ENCODE measurements around the gene WDPCP. TPM values are rescaled to one million over a fixed set of nuclear protein-coding genes. Genes with fewer than 3 reads are reported as not detected.
"Not testable (repeated sequence)": the region's sequence is repeated elsewhere in the genome, so short reads cannot be mapped to it uniquely, and the experiment has no call there.

WDPCP gene
- total RNA-seq, 2 donors from 2014 or later: 8.4 to 10.1 TPM

DNA sequence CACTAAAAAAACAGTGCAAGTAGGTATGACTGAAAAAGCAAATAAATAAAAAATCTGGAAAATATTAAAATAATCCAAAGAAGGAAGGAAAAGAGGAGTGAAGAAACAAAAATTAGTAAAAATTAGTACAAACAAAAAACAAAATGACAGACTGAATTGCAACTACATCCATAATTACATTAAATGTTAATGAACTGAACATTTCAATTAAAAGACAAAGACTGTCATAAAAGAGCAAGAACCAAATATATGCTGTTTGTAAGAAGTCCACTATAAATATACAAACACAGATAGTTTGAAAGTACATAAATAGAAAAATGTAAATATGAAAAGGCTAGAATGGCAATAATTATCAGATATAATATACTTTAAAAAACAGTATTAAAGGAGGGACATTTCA is 267.6 kb downstream of the WDPCP start:
- ATAC-seq (no peak), DNase-seq (ENCODE audit: low spot score in 2 of 2) (no peak)
- Mint-ChIP-seq H3K9me3 (peaks cover 9 to 14% of the 10 kb centered on the region in 2 donors), H3K27ac (no peak overlapping the region), H3K36me3 (peaks cover 25 to 30% of the 10 kb centered on the region in 2 donors)

DNA sequence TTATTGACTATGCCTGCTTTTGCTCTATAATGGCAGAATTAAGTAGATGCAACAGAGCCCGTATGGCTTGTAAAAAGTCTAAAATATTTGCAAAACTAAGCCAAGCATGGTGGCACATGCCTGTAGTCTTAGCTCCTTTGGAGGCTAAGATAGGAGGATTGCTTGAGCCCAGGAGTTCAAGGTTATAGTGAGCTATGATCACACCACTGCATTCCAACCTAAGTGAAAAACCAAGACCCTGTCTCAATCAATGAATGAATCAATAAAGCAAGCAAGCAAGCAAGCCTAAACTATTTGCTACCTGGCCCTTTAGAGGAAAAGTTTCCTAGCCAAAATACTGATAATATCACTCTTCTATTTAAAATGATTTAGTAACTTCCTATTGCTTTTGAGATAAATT is 277.7 kb downstream of the WDPCP start:
- H3K36me3 Mint-ChIP-seq: peaks cover 41 to 50% of the 10 kb centered on the region in 2 donors
- ATAC-seq (no peak), DNase-seq (ENCODE audit: low spot score in 2 of 2) (no peak)
- no peak overlapping the region for H3K27ac Mint-ChIP-seq
- peaks cover 22% of the 10 kb centered on the region in 2 donors for H3K9me3 Mint-ChIP-seq

DNA sequence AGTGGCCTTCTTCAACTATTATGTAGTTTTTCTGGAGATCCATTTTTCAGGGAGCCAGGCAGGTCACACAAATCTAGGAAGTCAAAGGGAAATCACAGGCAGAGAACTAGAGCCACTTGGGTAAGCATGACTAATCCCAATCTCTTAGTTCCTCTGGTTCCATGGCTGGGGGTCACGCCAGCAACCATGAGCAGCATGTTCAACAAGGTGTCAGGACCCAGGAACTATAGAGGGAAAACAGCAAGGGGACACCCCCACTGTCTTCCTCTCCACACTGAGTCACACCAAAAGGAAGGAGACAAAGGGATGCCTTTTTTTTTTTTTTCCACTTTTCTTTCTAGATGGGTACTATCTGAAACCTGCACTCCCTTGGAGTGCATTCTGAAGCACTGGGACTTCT is 286.8 kb downstream of the WDPCP start:
- no peak for ATAC-seq
- DNase-seq (ENCODE audit: low spot score in 2 of 2): no peak
- no peak overlapping the region for H3K27ac Mint-ChIP-seq
- H3K9me3 Mint-ChIP-seq: peaks cover 48 to 55% of the 10 kb centered on the region in 2 donors
- peaks cover 78 to 79% of the 10 kb centered on the region in 2 donors for H3K36me3 Mint-ChIP-seq

DNA sequence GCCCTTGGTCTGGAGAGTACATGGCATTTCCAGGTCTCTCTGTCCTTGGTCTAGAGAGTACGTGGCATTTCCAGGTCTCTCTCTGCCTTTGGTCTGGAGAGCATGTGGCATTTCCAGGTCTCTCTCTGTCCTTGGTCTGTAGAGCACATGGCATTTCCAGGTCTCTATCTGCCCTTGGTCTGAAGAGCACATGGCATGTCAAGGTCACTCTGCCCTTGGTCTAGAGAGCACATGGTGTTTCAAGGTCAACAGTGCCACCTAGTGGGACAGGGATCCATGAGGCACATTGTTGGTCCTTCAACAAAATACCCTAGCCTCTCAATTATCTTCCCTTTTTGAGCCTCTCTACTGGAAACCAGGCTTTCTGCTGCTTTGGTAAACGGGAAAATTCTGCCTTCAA is 287.4 kb downstream of the WDPCP start:
- Mint-ChIP-seq H3K27ac (no peak overlapping the region), H3K9me3 (peaks cover 47 to 58% of the 10 kb centered on the region in 2 donors), H3K36me3 (peaks cover 77 to 79% of the 10 kb centered on the region in 2 donors)
- ATAC-seq (no peak), DNase-seq (ENCODE audit: low spot score in 2 of 2) (no peak)

DNA sequence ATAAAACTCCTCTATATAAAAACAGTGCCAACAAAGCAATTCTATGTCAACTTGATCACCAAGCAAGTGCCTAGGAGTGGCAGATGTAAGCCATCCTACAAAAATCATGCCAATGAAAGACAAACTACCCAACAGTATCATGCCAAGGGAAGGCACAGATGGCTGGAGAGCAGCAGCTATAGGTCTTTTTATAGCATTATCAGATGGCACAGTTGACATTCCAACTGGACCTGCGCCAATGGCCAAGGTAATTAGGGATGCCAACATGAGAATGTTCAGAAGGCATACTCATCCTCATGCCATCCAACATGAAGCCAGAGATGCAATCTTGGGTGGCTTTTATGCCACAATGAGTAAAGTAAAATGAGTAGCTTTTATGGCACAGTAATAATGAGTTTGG is 300.3 kb downstream of the WDPCP start:
- Mint-ChIP-seq H3K36me3 (peaks cover 23 to 25% of the 10 kb centered on the region in 2 donors), H3K27ac (no peak overlapping the region), H3K9me3 (peaks cover 30 to 33% of the 10 kb centered on the region in 2 donors)
- no peak for DNase-seq (ENCODE audit: low spot score in 2 of 2)
- no peak for ATAC-seq

DNA sequence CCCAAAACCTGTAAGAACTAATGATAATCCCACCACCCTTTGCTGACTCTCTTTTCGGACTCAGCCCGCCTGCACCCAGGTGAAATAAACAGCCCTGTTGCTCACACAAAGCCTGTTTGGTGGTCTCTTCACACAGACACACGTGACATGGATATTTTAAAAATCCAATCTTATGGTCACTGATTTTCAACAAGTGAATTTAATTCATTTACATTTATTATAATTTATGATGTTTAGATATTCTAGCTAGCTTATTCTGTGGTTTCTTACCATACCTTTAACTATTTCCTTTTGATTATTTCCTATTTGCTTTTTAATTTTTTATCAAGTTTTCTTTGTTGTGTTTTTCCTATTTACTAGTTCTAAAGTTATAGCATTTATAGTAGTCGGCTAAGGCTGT is 301.8 kb downstream of the WDPCP start:
- H3K9me3 Mint-ChIP-seq: peaks cover 25 to 28% of the 10 kb centered on the region in 2 donors
- H3K27ac Mint-ChIP-seq; ATAC-seq; DNase-seq (ENCODE audit: low spot score in 2 of 2): not testable (repeated sequence)
- peaks cover 22 to 24% of the 10 kb centered on the region in 2 donors for H3K36me3 Mint-ChIP-seq

DNA sequence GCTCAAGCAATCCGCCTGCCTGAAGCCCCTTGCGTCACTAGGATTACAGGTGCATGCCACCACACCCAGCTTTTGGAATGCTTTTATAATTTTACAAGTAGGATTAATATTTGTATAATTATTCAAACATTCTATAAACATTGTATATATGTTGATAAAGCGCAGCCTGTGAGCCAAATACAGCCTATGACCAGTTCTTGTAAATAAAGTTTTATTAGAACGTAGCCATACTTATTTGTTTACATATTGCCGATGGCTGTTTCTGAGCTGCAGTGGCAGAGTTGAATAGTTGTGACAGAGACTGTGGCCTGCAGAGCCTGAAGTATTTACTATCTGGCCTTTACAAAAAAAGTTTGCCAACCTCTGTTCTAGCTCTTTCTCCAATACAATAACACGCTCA is 305.0 kb downstream of the WDPCP start:
- ATAC-seq: no peak
- H3K36me3 Mint-ChIP-seq: peaks cover 38 to 51% of the 10 kb centered on the region in 2 donors
- peaks cover 50 to 54% of the 10 kb centered on the region in 2 donors for H3K9me3 Mint-ChIP-seq
- DNase-seq (ENCODE audit: low spot score in 2 of 2): no peak
- no peak overlapping the region for H3K27ac Mint-ChIP-seq

DNA sequence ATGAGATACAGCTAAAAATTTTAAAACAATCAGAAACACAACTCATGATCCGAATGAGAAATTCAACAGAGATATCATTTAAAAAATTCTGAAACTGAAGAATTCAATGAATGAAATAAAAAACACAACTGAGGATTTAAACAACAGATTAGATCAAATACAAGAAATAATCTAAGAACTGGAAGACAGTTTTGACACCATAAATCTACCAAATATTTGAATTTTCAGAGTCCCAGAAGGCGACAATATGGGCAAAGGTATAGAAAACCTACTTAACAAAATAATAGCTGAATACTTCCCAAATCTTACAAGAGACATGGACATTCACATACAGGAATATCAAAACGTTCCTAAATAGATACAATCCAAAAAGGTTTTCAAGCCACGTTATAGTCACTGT is 315.7 kb downstream of the WDPCP start:
- DNase-seq (ENCODE audit: low spot score in 2 of 2) (no peak), ATAC-seq (no peak)
- Mint-ChIP-seq H3K9me3 (peaks cover 42 to 45% of the 10 kb centered on the region in 2 donors), H3K27ac (no peak overlapping the region), H3K36me3 (peaks cover 33 to 50% of the 10 kb centered on the region in 2 donors)

DNA sequence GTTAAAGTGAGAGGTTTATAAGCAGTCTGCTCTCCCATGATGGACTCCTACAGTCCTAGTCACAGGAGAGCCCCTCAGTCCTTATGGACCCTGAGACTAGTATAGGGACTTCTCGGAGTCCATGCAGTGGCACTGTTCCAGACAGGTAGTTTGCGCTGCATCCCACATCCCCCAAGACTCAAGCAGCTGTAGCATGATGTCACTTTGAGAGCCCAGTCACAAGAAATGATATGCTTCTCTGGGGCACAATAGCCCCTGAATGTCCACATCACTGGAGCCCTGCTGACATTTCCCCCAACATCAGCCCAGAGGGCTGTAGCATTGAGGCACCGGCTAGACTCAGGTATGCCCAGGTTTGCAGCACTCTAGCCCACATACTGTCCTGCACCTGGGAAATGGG is 317.6 kb downstream of the WDPCP start:
- Mint-ChIP-seq H3K9me3 (peaks cover 38% of the 10 kb centered on the region in 2 donors), H3K36me3 (peaks cover 27 to 42% of the 10 kb centered on the region in 2 donors), H3K27ac (no peak overlapping the region)
- ATAC-seq: no peak
- no peak for DNase-seq (ENCODE audit: low spot score in 2 of 2)

DNA sequence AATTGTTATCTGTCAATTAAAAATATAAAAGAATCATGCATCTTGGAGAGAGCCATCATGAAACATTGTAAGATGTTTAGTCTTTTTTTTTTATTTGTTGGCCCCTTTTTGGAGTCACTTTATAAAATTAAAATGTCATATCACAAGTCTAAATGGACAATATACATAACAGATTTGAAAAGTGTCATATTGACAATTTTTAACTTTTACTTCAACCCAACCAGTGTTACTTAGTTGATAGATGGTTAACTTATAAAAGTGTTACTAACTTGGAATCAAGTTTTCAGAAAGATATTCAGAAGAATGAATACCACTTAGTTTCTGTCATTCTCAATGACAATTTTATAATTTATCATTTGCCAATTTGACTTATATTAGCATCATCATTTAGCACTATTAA is 319.3 kb downstream of the WDPCP start:
- Mint-ChIP-seq H3K9me3 (peaks cover 21 to 23% of the 10 kb centered on the region in 2 donors), H3K27ac (no peak overlapping the region), H3K36me3 (peaks cover 17 to 32% of the 10 kb centered on the region in 2 donors)
- ATAC-seq (no peak), DNase-seq (ENCODE audit: low spot score in 2 of 2) (no peak)

DNA sequence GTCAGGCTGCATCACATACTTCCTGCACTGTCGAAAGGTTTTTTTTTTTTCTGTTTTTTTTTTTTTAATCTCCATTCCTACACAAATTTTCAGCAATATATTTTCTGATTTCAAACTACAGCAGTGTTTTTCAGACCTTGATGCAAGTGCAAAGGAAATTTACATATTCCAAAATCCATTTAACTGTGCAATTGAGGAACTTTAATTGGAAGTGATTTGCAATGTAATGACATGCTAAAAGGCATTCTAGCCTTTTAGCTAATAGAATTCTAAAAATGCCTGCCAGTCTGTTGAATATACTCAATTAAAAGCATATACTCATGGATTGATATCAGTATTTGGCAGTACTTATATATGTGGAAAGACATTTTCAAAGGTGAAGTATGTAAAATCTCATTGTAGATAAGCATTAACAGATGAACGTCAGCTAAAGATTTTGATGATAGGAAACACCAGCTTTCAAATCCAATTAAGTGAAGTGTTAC is 327.1 kb downstream of the WDPCP start:
- H3K36me3 Mint-ChIP-seq: peaks cover 0 to 9% of the 10 kb centered on the region in 2 donors
- H3K27ac Mint-ChIP-seq: no peak overlapping the region
- peaks cover 0 to 1% of the 10 kb centered on the region in 2 donors for H3K9me3 Mint-ChIP-seq
- DNase-seq (ENCODE audit: low spot score in 2 of 2): no peak
- no peak for ATAC-seq

DNA sequence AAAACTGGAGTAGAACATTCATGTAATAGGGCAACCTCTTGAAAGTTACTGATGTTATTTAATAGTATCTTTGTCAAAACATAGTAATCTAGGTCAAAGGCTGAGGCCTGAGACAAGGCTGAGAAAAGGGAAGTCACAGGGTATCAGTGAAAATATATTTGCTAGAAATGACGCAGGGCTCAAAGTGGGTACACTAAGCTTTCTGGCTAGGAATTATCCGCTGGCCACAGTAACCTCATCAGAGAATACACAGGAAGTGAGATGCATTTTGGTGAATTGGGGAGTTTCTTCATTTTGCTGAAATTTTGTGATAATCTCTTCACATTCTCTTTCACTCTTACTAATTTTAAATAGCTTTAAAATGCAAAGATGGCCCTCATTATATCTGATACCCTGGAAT is 330.8 kb downstream of the WDPCP start:
- no peak overlapping the region for H3K27ac Mint-ChIP-seq
- peak in 1 of 2 donors; percentile 65 for ATAC-seq
- no peak for DNase-seq (ENCODE audit: low spot score in 2 of 2)
- peaks cover 3 to 5% of the 10 kb centered on the region in 2 donors for H3K9me3 Mint-ChIP-seq
- H3K36me3 Mint-ChIP-seq: peaks cover 0 to 5% of the 10 kb centered on the region in 2 donors

DNA sequence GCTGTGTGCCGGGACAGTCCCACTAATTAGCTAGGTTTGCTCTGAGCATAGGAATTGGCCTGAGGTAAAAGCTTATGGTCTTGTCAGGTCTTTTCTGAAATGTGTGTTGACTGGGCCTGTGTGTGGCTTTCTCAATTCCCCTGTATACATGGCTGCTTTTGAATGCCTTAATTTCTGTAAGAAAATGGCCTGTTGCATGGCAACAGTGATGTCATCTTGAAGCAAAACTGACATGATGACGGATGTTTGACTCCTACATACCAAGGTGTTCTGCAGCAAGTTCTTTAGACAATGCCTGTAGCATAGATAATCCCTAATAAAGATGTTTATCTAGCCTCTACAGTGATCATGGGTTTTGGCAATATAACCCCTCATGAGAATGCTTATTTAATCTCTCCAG is 339.1 kb downstream of the WDPCP start:
- Mint-ChIP-seq H3K27ac (no peak overlapping the region), H3K9me3 (peaks cover 15 to 22% of the 10 kb centered on the region in 2 donors), H3K36me3 (peaks cover 20 to 28% of the 10 kb centered on the region in 2 donors)
- no peak for DNase-seq (ENCODE audit: low spot score in 2 of 2)
- ATAC-seq: no peak

DNA sequence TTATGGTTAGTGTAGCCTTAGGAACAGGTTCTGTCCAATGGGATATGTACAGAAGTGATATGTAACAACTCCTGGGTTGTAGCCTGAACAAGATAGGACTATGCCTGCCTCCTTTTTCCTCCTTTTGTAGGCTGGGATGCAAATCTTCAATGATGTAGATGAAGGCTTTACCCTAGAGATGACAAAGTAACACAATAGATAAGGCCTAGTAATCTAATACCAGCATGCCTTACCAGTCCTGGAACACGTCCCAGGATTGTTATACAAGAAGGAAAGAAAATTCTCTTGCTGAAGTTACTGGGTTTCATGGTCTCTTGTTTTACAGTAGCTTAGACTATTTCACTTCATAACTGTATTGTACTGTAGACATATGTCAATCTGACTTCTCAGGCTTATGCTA is 345.5 kb downstream of the WDPCP start:
- Mint-ChIP-seq H3K27ac (no peak overlapping the region), H3K9me3 (no peaks in the 10 kb centered on the region), H3K36me3 (peaks cover 0 to 12% of the 10 kb centered on the region in 2 donors)
- no peak for DNase-seq (ENCODE audit: low spot score in 2 of 2)
- ATAC-seq: no peak

DNA sequence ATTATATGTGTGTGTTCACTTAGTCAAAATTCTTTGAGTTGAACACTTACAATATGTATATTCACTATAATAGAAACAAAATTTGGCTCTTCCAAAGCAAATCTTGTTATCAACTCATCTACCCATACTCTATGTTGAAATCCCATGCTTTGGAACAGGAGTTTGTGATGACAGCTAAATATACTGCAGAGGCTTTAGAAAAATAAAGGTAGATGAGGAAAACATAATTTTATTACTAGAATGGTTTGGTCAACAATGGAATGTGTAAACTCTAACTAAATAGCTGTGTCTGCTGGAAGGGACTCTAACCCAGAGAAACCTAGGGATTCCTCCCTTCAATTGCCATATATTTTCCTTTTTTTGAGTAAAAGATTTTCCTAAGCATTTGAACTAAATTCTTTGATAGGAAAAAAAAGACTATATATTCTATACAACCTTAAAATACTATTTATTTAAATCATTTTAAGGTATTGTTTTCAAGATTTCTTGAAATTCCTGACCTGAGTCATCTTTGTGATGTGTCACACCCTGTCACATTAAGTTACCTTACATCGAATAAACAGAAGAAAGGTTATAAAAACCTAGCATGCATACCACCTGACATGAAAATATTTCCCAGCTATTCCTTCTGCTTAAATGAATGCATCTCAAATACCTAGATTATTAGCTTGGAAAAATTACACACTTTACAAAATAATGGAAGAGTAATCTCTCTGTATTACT is 362.2 kb downstream of the WDPCP start:
- Mint-ChIP-seq H3K36me3 (peaks cover 7 to 8% of the 10 kb centered on the region in 2 donors), H3K9me3 (peaks cover 0 to 11% of the 10 kb centered on the region in 2 donors), H3K27ac (no peak overlapping the region)
- DNase-seq (ENCODE audit: low spot score in 2 of 2): no peak
- ATAC-seq: peak in 1 of 2 donors; percentile 26

DNA sequence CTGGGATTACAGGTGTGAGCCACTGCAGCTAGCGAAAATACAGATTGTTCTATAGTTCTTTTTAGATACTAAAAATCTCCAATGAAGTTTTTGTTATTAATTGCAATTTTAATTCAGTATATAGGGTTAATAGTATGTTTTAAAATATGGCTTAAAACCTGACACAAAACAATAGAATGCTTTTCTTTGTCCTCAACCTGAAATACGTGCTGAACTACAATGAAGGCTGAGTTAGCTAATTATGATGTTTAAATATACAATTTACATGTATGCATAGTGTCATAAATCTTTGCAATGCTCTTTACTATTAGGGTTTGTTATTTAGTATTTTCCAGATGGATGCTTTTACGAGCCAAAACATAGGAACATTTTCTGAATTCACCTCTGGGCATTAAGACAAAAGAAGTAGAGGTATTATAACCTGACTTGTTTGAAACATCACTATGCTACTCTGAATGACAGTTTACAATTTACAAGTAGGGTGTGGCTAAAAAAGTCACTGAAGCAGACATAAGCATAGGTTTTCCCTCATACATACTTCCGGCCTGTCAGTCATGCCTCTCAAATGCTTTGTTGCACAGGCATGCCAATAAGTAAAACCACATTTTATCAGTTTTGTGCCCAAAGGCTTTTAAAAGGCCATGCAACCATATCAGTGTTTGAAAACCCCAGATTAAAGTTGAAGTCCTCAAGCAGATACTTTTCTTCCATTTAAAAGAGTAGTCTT is 369.3 kb downstream of the WDPCP start:
- no peak for DNase-seq (ENCODE audit: low spot score in 2 of 2)
- no peak for ATAC-seq
- Mint-ChIP-seq H3K36me3 (peaks cover 8 to 12% of the 10 kb centered on the region in 2 donors), H3K9me3 (peaks cover 0 to 7% of the 10 kb centered on the region in 2 donors), H3K27ac (no peak overlapping the region)

DNA sequence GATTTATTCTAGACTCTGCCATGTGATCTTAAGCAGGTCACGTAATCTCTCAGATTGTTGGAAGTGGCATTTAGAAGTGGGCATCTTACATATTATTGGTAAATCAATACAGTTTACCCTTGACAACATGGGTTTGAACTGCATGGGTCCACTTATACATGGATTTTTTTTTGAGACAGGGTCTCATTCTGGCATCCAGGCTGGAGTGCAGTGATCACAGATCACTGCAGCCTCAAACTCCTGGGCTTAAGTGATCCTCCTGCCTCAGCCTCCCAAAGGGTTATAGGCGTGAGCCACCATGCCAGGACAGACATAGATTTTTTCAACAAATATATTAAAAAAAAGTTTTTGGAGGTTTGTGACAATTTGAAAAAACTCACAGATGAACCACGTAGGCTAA is 393.0 kb downstream of the WDPCP start:
- peaks cover 6% of the 10 kb centered on the region in 2 donors for H3K36me3 Mint-ChIP-seq
- ATAC-seq (no peak), DNase-seq (ENCODE audit: low spot score in 2 of 2) (no peak)
- H3K27ac Mint-ChIP-seq: no peak overlapping the region
- H3K9me3 Mint-ChIP-seq: peaks cover 8 to 9% of the 10 kb centered on the region in 2 donors
